ENCODE measurements around the gene LITAFD. TPM values are rescaled to one million over a fixed set of nuclear protein-coding genes. Genes with fewer than 3 reads are reported as not detected.

LITAFD gene
- total RNA-seq, 4 donors from 2014 or later: not detected

GRCh38 chr16:8919089-8919933, 37.2 kb downstream of the LITAFD start:
- no peak for TF ChIP-seq CTCF (IDR thresholded peaks at IDR 0.05)
- ATAC-seq (ENCODE audit: low FRiP score) (no peak), DNase-seq (ENCODE audit: low spot score) (no peak)

GRCh38 chr16:8919934-8920462, 37.8 kb downstream of the LITAFD start:
- DNase-seq (ENCODE audit: low spot score): no peak
- no peak for ATAC-seq (ENCODE audit: low FRiP score)
- TF ChIP-seq CTCF (IDR thresholded peaks at IDR 0.05): no peak

- DNase-seq (ENCODE audit: low spot score) (no peak), ATAC-seq (ENCODE audit: low FRiP score) (no peak)
- no peak for TF ChIP-seq CTCF (IDR thresholded peaks at IDR 0.05)
Measured at GRCh38 chr16:8920645-8921346, 38.6 kb downstream of the LITAFD start.

- no peak for TF ChIP-seq CTCF (IDR thresholded peaks at IDR 0.05)
- DNase-seq (ENCODE audit: low spot score): no peak
Measured at GRCh38 chr16:8921347-8921984, 39.3 kb downstream of the LITAFD start.

GRCh38 chr16:8923199-8923598, 41.0 kb downstream of the LITAFD start:
- no peak for TF ChIP-seq CTCF (IDR thresholded peaks at IDR 0.05)
- DNase-seq (ENCODE audit: low spot score) (no peak), ATAC-seq (ENCODE audit: low FRiP score) (no peak)

More at GRCh38 chr16:8921347-8921984, 39.3 kb downstream of the LITAFD start:
- no peak for ATAC-seq (ENCODE audit: low FRiP score)

GRCh38 chr16:8924214-8924613, 42.1 kb downstream of the LITAFD start:
- TF ChIP-seq CTCF (IDR thresholded peaks at IDR 0.05): no peak
- DNase-seq (ENCODE audit: low spot score) (no peak), ATAC-seq (ENCODE audit: low FRiP score) (no peak)
